ENCODE results near the gene ACACA.
"Not testable (repeated sequence)": the region's sequence is repeated elsewhere in the genome, so short reads cannot be mapped to it uniquely, and the experiment has no call there.

The ACACA gene

GRCh38 chr17:37167756-37168155 is 238.9 kb downstream of the ACACA start:
- DNase-seq, result no peak

DNA sequence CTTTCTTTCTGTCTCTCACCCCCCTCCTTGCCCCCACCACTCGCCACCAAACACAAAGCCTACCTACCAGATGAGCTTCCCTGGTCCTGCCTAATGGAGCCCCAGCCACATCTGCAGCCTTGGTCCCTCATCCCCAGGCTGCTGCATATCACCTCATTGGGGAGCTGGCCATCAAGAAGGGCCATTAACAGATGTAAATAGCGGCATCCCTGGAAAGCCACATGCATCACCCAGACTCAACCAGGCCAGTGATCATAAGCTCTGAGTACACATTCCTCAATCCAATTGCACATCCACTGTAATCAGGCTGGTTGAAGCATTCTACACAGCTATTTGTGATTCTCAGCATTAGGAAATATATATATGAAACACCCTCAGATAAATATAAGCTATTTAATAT is 242.6 kb downstream of the ACACA start:
- no peak for DNase-seq

GRCh38 chr17:37162800-37163199 is 243.8 kb downstream of the ACACA start:
- DNase-seq, result no peak

DNA sequence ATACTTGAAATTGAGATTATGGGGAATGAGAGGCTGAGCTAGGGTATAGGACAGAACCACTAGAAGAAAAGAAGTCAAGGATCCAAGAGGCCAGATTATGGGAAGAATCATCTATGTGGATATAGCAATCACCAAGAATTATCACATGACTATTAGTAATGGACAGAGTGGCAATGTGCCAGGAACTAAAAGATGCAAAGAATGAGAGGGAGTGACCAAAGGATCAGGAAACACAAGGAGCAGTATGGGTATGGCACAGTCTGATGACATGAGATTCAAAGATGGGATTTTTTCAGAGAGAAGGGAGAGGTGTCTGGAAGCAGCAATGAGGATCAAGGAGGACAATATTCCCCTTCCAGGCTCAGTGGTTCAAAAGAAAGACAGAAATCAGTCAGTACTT is 245.7 kb downstream of the ACACA start:
- no peak for DNase-seq

DNA sequence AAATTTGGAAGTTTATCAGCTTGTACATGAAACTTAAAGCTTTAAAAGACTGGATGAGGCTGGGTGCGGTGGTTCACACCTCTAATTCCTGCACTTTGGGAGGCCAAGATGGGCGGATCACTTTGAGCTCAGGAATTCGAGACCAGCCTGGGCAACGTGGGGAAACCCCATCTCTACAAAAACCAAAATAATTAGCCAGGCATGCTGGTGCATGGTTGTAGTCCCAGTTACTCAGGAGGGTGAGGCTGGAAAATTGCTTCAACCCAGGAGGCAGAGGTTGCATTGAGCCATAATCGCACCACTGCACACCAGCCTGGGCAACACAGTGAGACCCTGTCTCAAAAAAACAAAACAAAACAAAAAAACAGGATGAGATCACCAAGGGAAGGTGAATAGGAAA is 248.3 kb downstream of the ACACA start:
- DNase-seq, result no peak

DNA sequence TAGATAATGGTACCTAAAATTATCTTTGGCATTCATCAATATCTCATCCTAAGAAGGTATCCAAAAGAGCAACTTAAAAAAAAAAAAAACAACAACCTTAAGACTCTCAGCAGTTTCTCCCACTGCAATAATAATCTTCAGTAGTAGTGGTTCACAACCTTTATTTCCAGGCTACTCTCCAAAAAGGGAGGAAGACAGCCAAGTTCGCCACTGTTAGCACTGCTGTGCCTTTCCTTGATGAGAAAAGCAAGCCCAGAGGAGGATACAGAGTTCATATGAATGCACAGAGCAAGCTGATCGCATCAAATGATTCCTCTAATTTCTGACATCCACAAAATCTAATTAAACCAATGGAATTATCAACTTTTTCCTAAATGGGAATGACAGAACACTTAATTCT is 258.5 kb downstream of the ACACA start:
- no peak for DNase-seq

GRCh38 chr17:37147301-37147812 is 259.3 kb downstream of the ACACA start:
- DNase-seq, result no peak

DNA sequence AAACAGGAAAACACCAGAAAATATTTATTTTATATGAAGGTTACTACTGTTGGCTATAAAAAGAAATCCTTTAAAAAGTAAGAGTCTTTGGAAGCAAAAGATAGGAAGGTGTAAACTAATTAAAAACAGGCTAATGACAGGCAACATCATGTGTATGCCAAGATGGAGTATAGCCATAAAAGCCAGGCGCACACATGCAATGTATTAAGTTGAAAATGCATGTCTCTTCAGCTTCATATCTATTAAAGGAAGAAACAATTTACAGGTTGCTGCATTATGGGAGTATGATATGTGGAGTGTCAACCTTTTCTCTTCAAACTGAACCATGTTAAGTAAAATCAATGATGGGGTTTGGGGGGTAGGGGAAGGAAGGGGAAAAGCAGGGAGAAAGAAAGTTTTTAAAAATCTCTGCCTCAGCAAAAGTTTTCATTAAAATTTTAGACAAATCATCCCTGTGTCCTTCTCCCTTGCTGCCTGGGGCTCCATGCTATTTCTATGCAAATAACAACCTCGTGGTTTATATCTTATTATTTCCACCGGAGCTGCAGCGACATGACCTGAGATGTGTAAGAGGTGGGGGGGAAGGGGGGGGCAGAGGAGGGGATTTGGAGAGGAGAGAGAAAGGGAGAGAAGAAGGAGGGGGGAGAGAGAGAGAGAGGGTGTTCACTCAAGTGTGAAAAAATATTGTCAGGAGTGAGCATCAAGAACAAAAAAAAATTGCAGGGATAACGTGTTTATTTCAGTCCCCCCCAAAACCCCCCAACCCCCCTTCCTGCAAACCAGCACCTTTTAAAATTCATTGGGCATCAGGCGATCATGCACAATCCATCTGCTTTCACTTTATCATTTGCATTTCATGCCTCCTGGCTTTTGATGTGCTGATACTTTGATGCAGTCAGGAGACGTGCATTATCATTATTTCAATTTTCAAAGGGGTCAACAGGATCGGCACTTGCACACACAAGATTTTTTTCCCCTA is 260.3 kb downstream of the ACACA start:
- no peak for DNase-seq

- DNase-seq, result no peak
Measured at GRCh38 chr17:37144075-37144701, 262.4 kb downstream of the ACACA start.

DNA sequence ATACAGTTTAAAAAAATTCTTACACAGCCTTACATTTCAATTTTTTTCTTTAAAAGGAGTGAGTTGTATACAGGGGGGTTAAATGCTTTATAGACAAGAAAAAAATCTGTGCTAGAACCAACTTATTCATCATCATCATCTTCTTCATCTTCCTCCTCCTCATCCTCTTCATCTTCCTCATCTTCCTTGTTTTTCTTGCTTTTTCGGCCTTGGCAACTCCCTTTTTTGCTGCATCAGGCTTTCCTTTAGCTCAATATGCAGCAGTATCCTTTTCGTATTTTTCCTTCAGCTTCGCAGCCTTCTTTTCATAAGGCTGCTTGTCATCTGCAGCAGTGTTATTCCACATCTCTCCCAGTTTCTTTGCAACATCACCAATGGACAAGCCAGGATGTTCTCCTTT is 263.1 kb downstream of the ACACA start:
- not testable (repeated sequence) for DNase-seq

DNA sequence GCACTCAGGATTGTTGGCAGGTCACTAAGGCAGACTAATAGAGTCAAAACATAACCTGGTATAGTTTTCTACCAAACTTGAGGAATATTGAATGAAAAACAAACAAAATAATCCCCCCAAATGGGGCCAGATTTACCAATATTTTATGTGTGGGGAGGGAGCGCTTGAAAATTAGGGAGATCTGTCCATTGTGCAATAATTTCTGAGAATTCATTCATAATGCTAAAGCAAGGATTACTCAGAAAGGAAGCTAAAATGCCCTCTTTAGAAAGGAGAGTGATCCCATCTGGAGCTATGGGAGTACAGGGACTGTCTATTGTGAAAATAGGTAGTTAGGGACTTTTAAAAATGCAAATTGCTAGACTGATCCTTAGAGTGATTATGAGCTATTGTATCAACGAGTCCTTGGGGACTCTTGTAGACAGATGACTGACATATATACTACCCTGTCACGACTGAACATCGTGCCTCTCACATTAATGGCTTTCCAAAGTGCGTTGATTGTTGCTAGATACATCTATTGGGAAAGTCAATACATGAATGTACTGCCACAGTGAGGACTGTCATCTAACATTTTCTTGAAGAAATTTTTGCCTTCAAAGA is 264.2 kb downstream of the ACACA start:
- DNase-seq, result no peak

GRCh38 chr17:37138571-37139120 is 268.0 kb downstream of the ACACA start:
- DNase-seq, result no peak

DNA sequence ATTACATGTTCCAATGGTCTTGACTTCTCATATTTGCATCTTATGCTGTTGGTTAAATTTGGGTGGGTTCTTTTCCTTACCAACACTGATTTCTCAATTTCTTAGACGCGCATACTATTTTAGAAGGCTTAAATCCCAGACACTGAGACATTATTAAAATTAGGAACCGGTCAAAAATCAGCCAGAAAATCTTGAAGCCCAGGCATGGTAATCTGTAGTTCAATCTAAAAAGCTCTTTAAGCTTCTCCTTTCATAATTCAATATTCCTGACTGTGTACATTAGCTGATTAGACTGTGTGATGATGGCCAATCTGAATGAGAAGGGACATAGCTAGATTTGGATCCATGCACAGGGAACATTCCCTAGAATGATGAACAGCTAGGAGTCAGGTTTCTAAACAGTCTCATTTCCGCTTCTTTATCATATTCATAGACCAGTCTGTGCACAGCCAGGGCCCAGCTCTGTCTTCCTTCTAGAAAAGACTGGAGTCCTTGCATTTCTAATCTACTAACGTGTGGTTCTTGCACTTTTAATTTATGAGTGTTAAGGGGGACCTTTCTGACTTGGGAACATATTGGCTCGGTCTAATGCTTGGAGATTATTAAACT is 268.6 kb downstream of the ACACA start:
- no peak for DNase-seq

DNA sequence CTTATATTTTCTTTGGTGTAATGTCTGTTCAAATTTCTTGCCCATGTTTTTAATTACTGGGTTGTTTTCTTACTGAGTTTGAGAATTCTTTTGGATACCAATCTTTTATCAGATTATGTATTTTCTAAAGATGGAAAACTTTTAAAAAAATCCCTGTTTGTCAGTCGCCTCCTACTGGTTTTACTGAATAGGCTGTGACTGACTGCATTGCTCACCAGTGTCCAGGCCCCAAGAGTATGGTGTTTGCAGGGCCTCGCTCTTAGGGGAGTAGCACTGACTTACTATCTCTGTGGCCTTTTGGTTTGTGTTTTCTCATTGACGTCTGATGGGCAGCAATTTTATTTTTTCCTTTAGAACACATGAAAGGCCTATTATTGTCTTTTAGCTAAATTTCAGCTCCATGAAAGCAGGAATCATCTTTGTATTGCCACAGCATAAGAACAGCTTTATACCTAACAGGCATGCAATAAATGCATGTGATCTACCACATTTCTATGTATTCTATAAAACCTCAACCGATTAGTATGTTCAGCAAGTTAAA is 269.5 kb downstream of the ACACA start:
- no peak for DNase-seq

DNA sequence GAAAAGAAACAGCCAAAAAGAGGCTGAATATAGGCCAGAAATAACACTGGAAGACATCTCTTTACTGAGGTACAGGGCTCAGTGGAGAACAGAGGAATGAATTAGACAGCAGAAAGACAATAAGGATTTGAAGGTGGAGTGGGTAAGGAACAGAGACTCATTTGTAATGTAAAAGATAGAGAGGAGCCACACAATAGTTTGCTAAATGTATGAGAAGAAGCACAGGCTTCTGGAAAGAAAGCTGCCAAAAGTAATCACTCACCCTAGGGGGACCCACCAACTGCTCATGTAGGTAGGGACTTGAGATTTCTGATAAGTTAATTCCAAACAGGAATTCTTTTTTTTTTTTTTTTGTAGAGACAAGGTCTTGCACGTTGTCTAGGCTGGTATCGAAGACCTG is 271.1 kb downstream of the ACACA start:
- no peak for DNase-seq

GRCh38 chr17:37134050-37134449 is 272.6 kb downstream of the ACACA start:
- no peak for DNase-seq

- DNase-seq, result no peak
Measured at GRCh38 chr17:37133136-37133535, 273.5 kb downstream of the ACACA start.

GRCh38 chr17:37131669-37132611 is 274.7 kb downstream of the ACACA start:
- DNase-seq, result no peak

DNA sequence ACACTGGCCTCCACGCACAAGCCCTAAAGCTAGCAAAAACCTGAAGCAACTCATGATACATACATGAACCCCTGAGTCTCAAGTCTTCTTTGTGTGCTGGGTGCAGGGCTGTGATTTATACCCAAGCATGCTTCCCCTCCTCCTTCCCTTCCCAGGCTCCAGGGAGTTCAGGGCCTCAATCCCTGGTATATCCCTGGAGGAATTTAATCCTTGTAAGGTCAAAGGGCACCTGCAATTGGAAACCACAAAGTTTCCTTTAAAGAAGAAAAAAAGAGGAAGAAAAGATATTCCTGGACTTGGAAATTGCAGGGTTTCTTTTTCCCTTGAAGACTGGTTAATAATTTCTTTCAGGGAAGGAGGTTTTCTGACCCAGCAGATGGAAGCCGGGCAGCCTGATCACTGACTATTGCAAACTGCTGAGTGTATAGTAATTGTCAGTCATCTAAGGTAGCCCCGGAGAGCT is 275.6 kb downstream of the ACACA start:
- DNase-seq, result no peak

DNA sequence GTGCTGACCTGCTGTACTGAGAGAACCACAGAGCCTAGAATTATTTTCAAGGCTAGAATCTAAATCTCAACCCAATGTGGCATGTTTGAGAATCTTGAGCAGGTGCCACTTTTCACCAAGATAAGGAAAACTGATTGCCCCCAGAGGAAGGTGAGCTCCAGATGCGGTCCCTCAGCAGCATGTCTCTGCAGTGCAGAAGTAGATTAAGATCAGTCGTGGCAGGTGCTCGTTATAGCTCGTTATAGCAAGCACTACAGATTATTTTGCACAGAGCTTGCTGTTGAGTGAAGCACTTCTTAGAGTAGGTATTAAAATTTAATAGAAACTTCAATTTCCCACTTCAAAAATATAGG is 281.8 kb downstream of the ACACA start:
- DNase-seq, result no peak
